Loucy (cell line): Measurements from ENCODE around the gene VPS13A.

ENCODE experiments used
- CTCF ChIP-seq: fragments of 200-600 bp; sonication (generic); conservative IDR thresholded peaks from 2 replicates; pipeline ENCODE4 v1.5.1; 2014; ENCODE audit warnings: mild to moderate bottlenecking, antibody characterized with exemption, low read length
- EZH2phosphoT487 ChIP-seq: fragments of 200-600 bp; IDR thresholded peaks from 2 replicates; pipeline ENCODE4 v1.6.1; 2018; ENCODE audit warnings: antibody characterized with exemption, mild to moderate bottlenecking, moderate library complexity, borderline replicate concordance

GRCh38 chr9:77271023-77271690, 93.8 kb downstream of the VPS13A start:
- TF ChIP-seq CTCF (no peak), EZH2phosphoT487 (no peak)
